SIG-M5 (cell line): ENCODE measurements around the gene PHACTR3.

ENCODE experiments used
- DNase-seq: peaks from one replicate; lab custom pipeline; 2025; lab: John Stamatoyannopoulos, UW

Gene PHACTR3

GRCh38 chr20:59777814-59778575, 173.7 kb downstream of the PHACTR3 start:
- no peak for DNase-seq

GRCh38 chr20:59778615-59779200, 174.4 kb downstream of the PHACTR3 start:
- DNase-seq, result no peak

- DNase-seq, result no peak
Observed at GRCh38 chr20:59779656-59780380, 175.5 kb downstream of the PHACTR3 start.

- DNase-seq, result no peak
Observed at GRCh38 chr20:59780494-59781185, 176.3 kb downstream of the PHACTR3 start.

- no peak for DNase-seq
Observed at GRCh38 chr20:59781226-59781625, 176.9 kb downstream of the PHACTR3 start.

- no peak for DNase-seq
Observed at GRCh38 chr20:59782986-59783640, 178.8 kb downstream of the PHACTR3 start.

GRCh38 chr20:59783641-59784010, 179.3 kb downstream of the PHACTR3 start:
- DNase-seq, result no peak

- DNase-seq, result no peak
Observed at GRCh38 chr20:59784365-59784764, 180.0 kb downstream of the PHACTR3 start.

GRCh38 chr20:59784791-59785668, 180.7 kb downstream of the PHACTR3 start:
- DNase-seq, result no peak

- no peak for DNase-seq
Observed at GRCh38 chr20:59785669-59785959, 181.3 kb downstream of the PHACTR3 start.

GRCh38 chr20:59785986-59786795, 181.9 kb downstream of the PHACTR3 start:
- DNase-seq, result no peak

- no peak for DNase-seq
Observed at GRCh38 chr20:59786801-59787537, 182.6 kb downstream of the PHACTR3 start.

GRCh38 chr20:59787538-59787890, 183.2 kb downstream of the PHACTR3 start:
- no peak for DNase-seq

GRCh38 chr20:59788196-59788735, 183.9 kb downstream of the PHACTR3 start:
- no peak for DNase-seq

GRCh38 chr20:59788811-59789397, 184.6 kb downstream of the PHACTR3 start:
- DNase-seq, result no peak

GRCh38 chr20:59789686-59790085, 185.3 kb downstream of the PHACTR3 start:
- DNase-seq, result no peak

GRCh38 chr20:59790346-59790745, 186.0 kb downstream of the PHACTR3 start:
- no peak for DNase-seq

GRCh38 chr20:59792300-59792699, 188.0 kb downstream of the PHACTR3 start:
- no peak for DNase-seq

GRCh38 chr20:59794555-59794954, 190.2 kb downstream of the PHACTR3 start:
- DNase-seq, result no peak
